CD4-positive, alpha-beta T cell (primary cell): ENCODE results near the gene TLNRD1. TPM values are rescaled to one million over a fixed set of nuclear protein-coding genes. Genes with fewer than 3 reads are reported as not detected.

Experiments
- ATAC-seq: fragments of 200-7000 bp; cut with Tn5 transposase; one replicate; pipeline ENCODE4 v1.10.0; 2022; ENCODE audit warnings: mild to moderate bottlenecking; ENCODE audit not compliant: poor library complexity
- CTCF ChIA-PET: fragments of 350-600 bp; sonication (Branson Sonifier 250); formaldehyde crosslinking; loops from one replicate; lab custom pipeline; 2021; ENCODE audit warnings: antibody characterized with exemption, inconsistent platforms; lab: Charles Lee
- POLR2A ChIA-PET: fragments of 350-600 bp; sonication (Branson Sonifier 250); formaldehyde crosslinking; loops from one replicate; lab custom pipeline; 2021; ENCODE audit warnings: antibody characterized with exemption, inconsistent platforms; lab: Charles Lee
- DNase-seq, 14 experiments: peaks; one replicate each; pipeline ENCODE4 v3.0.0-alpha.2; 2013 to 2020; ENCODE audit warnings: mixed read lengths in 2 of 14
- H3K27ac ChIP-seq, 2 donors: one replicate each; pipeline versions ENCODE4 v1.5.1 to v1.7.0; 2013; ENCODE audit warnings: low read length in 2 of 2, low read depth in 1 of 2, mild to moderate bottlenecking in 1 of 2
- H3K27me3 ChIP-seq, 2 experiments: 1 replicate in 1 of 2; 2 replicates in 1 of 2; pipeline versions ENCODE4 v1.6.1 to v1.7.0; 2013; ENCODE audit warnings: low read length in 2 of 2, control low read depth in 1 of 2, mild to moderate bottlenecking in 1 of 2, moderate library complexity in 1 of 2; ENCODE audit not compliant: insufficient read depth in 2 of 2, control insufficient read depth in 1 of 2
- H3K36me3 ChIP-seq: one replicate; pipeline ENCODE4 v1.6.1; 2013; ENCODE audit warnings: low read length, control low read depth; ENCODE audit not compliant: insufficient read depth
- H3K4me1 ChIP-seq: one replicate; pipeline ENCODE4 v1.6.1; 2013; ENCODE audit warnings: low read length, control low read depth; ENCODE audit not compliant: insufficient read depth
- H3K4me3 ChIP-seq: one replicate; pipeline ENCODE4 v1.5.1; 2013; ENCODE audit warnings: mild to moderate bottlenecking, low read length, moderate library complexity
- H3K9me3 ChIP-seq, 2 experiments: 1 replicate in 1 of 2; 2 replicates in 1 of 2; pipeline versions ENCODE4 v1.6.1 to v1.7.0; 2013; ENCODE audit warnings: low read length in 2 of 2, mild to moderate bottlenecking in 2 of 2, control low read depth in 1 of 2, moderate library complexity in 1 of 2; ENCODE audit not compliant: control insufficient read depth in 1 of 2, insufficient read depth in 1 of 2
- H3K27ac Mint-ChIP-seq: one replicate; pipeline ENCODE4 v1.8.0; 2020; ENCODE audit warnings: mixed read lengths
- H3K27me3 Mint-ChIP-seq: one replicate; pipeline ENCODE4 v1.8.0; 2021; ENCODE audit warnings: mixed read lengths
- H3K36me3 Mint-ChIP-seq: one replicate; pipeline ENCODE4 v1.8.0; 2021; ENCODE audit warnings: low read depth, mixed read lengths
- H3K4me1 Mint-ChIP-seq: one replicate; pipeline ENCODE4 v1.8.0; 2021; ENCODE audit warnings: low read depth, mixed read lengths
- H3K4me3 Mint-ChIP-seq: one replicate; pipeline ENCODE4 v1.8.0; 2020; ENCODE audit warnings: mild to moderate bottlenecking, mixed read lengths
- H3K9me3 Mint-ChIP-seq: one replicate; pipeline ENCODE4 v1.8.0; 2020; ENCODE audit warnings: mixed read lengths
- CTCF ChIP-seq: fragments of 200-600 bp; IDR thresholded peaks from one replicate; pipeline ENCODE4 v1.8.0; 2022; ENCODE audit warnings: antibody characterized with exemption, mild to moderate bottlenecking
- intact Hi-C, 2 experiments: fragments of 100-400 bp; cut with DNase I in 1 of 2; cut with micrococcal nuclease in 1 of 2; formaldehyde crosslinking; loops; one replicate each; pipeline versions ENCODE4 v1.15.1 to v1.9.0; 2023 to 2025; cut with DNase I, micrococcal nuclease
- total RNA-seq, 174 experiments: library from RNA in 2 of 174; stranded (reverse) in 2 of 174; gene quantifications; one replicate each; pipeline ENCODE4 v1.2.3 and lab custom pipeline; 2021 to 2026

Gene TLNRD1
- total RNA-seq, 2 experiments from 2014 or later, result 10.5 to 12.3 TPM

- Mint-ChIP-seq H3K4me1 (peaks cover 34% of the 10 kb centered on the region), H3K27me3 (no peaks in the 10 kb centered on the region), H3K27ac (no peak overlapping the region), H3K9me3 (peaks cover 2% of the 10 kb centered on the region), H3K36me3 (peaks cover 79% of the 10 kb centered on the region), H3K4me3 (no peak overlapping the region)
- TF ChIP-seq CTCF, result no peak
- CTCF ChIA-PET, result no interaction called here
- POLR2A ChIA-PET, result interaction anchor here (0.6 kb wide), 1 partner anchor 434 kb away, joined by 3 read pairs; no protein-coding TSS in a partner anchor
- no peak overlapping the region for H3K4me3 ChIP-seq
- DNase-seq (no peak), ATAC-seq (no peak)
- H3K27ac ChIP-seq, result no peak overlapping the region
- no peaks in the 10 kb centered on the region for H3K9me3 ChIP-seq
- H3K36me3 ChIP-seq, result peaks cover 15% of the 10 kb centered on the region
- intact Hi-C loops, result no loop called here
- no peaks in the 10 kb centered on the region for H3K27me3 ChIP-seq
- peaks cover 5% of the 10 kb centered on the region for H3K4me1 ChIP-seq
Measured at GRCh38 chr15:80966431-80967197, 34.1 kb upstream of the TLNRD1 start.

GRCh38 chr15:80967451-80967850, 33.3 kb upstream of the TLNRD1 start:
- TF ChIP-seq CTCF, result no peak
- Histone ChIP-seq H3K36me3 (peaks cover 15% of the 10 kb centered on the region), H3K4me3 (no peak overlapping the region), H3K27ac (no peak overlapping the region), H3K9me3 (no peaks in the 10 kb centered on the region), H3K4me1 (peaks cover 5% of the 10 kb centered on the region), H3K27me3 (no peaks in the 10 kb centered on the region)
- DNase-seq (no peak), ATAC-seq (no peak)
- Mint-ChIP-seq H3K36me3 (peaks cover 76% of the 10 kb centered on the region), H3K4me3 (no peak overlapping the region), H3K9me3 (peaks cover 2% of the 10 kb centered on the region), H3K27me3 (no peaks in the 10 kb centered on the region), H3K4me1 (peaks cover 26% of the 10 kb centered on the region), H3K27ac (no peak overlapping the region)
- intact Hi-C loops, result no loop called here
- CTCF ChIA-PET, result interaction anchor here (0.6 kb wide), 1 partner anchor 134 kb away, joined by 3 read pairs; no protein-coding TSS in a partner anchor
- POLR2A ChIA-PET, result interaction anchor here (0.6 kb wide), 1 partner anchor 433 kb away, joined by 3 read pairs; no protein-coding TSS in a partner anchor

GRCh38 chr15:80967991-80968510, 32.7 kb upstream of the TLNRD1 start:
- ChIA-PET CTCF (interaction anchor here (0.6 kb wide), 1 partner anchor 133 kb away, joined by 3 read pairs; no protein-coding TSS in a partner anchor), POLR2A (no interaction called here)
- intact Hi-C loops, result no loop called here
- TF ChIP-seq CTCF, result no peak
- peaks cover 70% of the 10 kb centered on the region for H3K36me3 Mint-ChIP-seq
- H3K27ac Mint-ChIP-seq, result no peak overlapping the region
- Histone ChIP-seq H3K4me1 (peaks cover 5% of the 10 kb centered on the region), H3K27me3 (no peaks in the 10 kb centered on the region), H3K9me3 (no peaks in the 10 kb centered on the region), H3K4me3 (no peak overlapping the region), H3K27ac (no peak overlapping the region), H3K36me3 (peaks cover 15% of the 10 kb centered on the region)
- ATAC-seq, result no peak
- no peak for DNase-seq
- no peak overlapping the region for H3K4me3 Mint-ChIP-seq
- no peaks in the 10 kb centered on the region for H3K27me3 Mint-ChIP-seq
- peaks cover 2% of the 10 kb centered on the region for H3K9me3 Mint-ChIP-seq
- H3K4me1 Mint-ChIP-seq, result peaks cover 20% of the 10 kb centered on the region
